ENCODE data around the gene GPHN.
"Not testable (repeated sequence)": the region's sequence is repeated elsewhere in the genome, so short reads cannot be mapped to it uniquely, and the experiment has no call there.

GPHN gene

DNA sequence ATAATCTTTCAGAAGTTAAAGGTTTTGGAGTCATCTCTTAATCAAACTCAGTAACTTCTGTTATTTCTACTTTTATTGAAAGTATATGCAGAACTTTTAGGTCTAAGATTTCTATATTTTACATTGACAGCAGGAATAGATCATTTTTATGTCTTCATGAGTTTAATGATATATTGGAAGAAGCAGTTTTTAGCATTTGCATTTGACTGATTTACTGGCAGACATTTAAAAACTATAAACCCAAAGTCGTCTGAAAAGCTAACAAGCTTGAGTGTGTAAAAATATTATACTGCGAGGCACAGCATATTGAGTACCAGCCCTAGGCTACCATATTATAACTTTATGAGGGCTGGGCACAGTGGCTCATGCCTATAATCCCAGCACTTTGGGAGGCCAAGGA lies 467.3 kb downstream of the GPHN start:
- no peak for DNase-seq

DNA sequence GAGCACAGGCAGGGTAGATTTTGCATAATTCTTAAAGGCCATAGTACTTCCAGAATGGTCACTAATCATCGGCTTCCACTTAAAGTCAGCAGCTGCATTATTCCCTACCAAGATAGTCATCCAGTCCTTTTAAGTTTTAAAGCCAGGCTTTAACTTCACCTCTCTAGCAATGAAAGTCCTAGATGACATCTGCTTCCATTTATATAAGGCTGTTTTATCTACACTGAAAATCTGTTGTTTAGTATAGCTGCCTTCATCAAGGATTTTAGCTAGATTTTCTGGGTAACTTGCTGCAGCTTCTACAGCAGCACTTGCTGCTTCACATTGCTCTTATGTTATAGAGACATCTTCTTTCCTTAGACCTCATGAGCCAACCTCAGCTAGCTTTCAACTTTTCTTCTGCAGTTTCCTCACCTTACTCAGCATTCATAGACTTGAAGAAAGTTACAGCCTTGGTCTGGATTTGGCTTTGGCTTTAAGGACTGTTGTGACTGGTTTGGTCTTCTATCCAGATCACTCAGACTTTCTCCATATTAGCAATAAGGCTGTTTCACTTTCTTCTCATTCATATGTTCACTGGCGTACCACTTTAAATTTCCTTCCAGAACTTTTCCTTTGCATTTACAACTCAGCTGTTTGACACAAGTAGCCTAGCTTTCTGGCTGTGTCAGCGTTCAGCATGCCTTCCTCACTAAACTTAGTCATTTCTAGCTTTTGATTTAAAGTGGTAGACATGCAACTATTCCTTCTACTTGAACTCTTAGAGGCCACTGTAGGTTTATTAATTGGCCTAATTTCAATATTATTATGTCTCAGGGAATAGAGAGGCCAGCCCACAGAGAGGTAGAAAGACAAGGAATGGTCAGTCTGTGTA lies 471.4 kb downstream of the GPHN start:
- DNase-seq: no peak

DNA sequence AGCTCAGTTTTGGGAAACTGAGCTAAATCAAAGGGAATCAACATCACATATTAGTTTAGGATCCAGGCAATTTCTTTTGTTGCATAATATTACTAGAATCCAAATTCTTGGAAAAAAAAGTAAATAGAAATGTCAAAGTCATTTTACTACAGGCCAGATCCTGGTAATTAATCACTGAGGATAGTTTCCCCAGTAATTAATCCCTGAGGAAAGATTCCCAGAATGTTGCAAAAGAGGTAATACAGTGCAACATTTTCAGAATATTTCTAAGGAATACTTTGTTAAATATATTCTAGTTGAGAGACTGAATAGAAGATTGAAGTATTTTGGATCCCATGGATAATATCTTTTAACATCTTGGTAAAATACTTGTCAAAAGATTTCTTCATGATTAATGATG lies 474.3 kb downstream of the GPHN start:
- DNase-seq: no peak

DNA sequence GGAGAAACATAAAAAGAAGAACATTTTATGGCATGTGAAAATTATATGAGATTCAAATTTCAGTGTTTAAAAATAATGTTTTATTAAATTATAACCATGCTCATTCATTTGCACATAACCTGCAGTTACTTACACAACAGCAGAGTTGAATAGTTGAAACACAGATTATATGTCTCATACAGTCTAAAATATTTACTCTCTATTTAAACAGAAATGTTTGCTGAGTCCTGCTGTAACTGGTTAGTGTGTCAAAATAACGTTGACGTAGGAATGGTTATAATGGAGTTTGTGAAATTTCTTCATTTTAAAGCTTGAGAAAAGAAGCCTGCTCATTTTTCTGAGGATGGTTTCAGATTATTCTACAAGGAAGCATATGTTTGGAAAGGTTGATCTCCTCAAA lies 484.8 kb downstream of the GPHN start:
- no peak for DNase-seq

DNA sequence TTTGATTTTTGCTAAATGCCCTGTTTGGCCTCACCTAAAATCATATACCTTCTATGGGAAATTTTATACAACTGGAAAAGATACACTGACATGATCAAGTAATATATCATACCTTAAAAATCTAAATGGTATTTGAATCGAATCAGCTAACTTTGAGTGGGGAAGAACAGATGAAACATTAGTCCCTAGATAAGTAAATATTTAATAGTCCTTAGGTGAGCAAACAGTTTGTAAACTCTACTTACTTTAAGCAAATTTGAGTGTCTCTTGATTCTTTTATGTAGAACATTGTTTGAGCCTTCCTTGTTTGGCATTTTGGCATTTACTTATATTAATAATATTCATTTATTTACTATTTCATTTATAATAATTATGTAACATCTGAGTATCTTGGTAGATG lies 485.6 kb downstream of the GPHN start:
- DNase-seq: no peak

DNA sequence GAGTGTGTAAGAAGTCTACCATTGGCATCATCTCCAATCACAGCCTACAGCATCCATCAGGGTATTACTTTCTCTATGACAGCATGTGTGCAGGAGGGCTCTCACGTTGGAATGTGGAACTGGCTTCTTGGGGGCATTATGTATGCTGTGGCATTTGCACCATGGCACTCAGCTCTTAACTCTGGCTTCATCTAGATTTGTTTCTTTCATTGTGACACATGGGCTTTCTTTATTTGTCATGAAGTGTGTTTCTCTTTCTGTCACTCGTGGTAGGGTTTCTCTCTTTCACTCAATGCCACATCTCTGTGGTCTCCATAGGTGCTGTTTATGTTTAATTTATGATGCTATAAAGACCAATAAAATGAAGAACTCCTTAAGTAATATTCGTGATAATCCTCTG lies 490.1 kb downstream of the GPHN start:
- no peak for DNase-seq

DNA sequence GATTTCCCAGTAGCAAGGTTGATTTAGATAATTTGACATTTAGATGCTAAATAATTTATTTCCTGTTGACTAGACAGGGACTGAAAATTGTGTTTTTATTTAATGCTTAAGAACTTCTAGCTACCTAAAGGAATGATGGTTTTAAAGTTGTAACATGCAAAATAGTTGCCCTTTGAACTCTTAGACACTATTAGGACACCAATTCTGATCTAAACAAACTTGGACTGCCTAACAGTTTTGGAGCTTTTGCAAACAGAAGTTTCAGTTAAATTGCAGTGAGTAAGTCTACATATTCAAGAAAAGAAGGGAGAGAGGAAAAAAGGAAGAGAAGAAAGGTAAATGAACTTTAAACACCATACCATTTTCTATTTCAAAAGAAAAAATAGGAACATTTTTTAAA lies 492.0 kb downstream of the GPHN start:
- no peak for DNase-seq

DNA sequence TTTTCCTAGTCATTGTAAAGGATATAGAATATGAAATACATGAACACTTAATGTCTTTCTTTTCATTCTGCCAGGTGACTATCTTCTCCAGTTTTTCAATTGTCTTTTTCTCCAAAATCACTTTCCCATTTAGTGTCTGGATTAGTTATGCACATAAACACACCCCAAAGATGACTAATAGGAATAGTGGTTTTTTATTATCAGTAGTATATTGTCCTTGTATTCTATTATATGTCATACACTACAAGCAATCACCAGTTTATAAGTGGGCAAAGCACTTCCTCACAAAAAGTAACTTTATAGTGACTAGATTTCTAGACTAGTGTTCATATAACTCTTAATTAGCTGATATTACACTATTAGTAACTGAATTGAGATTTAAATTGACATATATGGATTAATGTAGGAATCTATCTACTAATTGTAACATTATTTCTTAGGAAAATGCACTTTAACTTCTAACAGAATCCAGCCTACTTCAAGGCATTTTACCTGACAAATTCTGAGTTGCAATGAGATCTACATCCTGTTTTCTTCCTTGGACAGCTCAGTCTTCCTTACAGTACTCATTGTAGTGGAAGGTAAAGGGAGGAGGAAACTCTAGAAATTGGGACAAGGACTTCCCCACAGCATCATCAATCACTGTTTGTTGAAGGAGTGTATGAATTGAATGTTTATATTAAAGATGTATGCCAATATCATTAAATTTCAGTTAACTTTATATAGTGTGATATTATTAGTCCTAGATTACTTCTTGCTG lies 495.2 kb downstream of the GPHN start:
- no peak for DNase-seq

DNA sequence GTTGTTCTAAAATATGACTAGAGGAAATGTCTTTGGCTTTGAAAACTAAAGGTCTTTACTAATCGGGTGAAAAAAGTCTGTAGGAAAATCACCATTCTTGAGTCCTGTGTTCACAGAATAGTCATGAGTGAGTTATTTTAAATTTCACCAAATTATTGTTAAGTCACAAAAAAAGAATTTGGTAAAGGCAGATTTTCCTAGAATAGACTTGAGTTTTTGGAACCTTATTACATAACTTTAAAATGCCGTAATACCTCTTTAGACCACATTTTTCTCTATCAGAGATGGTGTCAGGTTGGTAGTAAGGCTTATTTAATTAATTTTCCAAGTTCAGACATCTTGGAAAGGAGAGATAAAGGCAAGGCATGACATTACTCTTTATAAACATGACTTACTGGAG lies 496.6 kb downstream of the GPHN start:
- no peak for DNase-seq

DNA sequence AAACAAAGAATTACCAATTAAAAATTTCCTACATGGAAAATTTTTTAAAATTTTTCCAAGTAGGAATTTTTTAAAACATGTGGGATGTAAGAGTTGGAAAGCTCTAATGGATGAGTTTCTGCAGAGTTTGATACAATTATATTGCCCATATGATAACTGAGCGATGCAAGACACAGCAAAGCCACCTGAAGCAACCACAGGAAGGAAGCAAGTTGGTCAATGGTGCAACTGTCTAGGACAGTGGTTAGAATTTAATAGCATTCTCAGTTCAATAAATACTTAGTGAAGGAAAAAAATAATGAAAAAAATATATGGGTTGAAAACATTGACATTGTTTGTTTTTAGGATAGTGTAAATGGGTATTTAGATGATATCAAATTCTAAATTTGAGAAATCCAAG lies 502.7 kb downstream of the GPHN start:
- no peak for DNase-seq

DNA sequence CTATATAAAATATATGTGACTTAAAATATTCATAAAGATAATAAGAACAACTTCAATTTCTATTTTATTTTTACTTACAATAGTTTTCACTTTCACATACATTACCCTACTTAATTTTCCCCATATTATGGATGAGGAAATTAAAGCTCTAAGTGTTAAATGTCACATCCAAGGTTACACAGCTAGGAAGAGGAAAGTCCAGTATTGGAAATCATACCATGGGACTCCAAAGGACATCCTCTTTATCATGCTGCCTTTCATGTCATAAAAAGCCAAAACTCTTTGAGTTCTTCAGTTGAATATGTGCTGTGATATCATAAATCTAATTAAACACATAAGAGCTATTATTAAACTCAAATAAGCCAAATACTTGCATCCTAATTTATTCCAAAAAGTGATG lies 508.9 kb downstream of the GPHN start:
- no peak for DNase-seq

DNA sequence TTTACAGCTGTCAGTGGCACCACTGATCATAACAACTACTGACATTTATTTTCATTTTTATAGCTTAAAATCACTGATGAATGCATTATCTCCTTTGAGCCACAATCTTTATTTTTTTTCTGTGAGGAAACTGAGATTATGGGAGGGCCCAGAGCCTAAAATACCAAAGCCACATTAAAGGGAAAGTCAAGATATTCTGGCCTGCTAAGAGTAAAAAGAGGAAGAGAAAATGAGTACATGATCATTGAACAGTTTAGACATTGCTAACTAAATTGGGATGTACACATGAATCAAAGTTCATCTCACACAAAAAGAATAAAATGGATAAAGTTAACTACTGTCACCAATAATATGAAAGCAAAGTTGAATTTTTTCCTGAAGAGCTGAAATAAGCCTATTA lies 510.8 kb downstream of the GPHN start:
- DNase-seq: no peak

DNA sequence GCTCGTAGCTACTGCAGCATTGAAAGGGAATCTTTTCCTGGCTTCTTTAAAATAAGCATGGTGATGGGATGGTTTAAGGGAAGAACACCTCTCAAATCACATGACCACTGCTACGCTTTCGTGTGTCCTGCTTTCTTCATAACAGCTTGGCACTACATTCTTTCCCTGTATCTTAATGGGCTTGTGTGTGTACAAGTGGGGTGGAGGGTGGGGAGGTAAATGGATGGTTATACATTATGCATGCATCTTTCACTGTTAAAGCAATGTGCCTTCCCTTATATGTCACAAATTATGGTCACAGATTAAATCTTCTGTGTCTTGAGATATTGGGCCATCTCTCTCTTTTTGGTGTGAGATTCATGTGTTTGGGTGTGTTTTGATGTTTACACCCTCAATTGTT lies 511.8 kb downstream of the GPHN start:
- no peak for DNase-seq

DNA sequence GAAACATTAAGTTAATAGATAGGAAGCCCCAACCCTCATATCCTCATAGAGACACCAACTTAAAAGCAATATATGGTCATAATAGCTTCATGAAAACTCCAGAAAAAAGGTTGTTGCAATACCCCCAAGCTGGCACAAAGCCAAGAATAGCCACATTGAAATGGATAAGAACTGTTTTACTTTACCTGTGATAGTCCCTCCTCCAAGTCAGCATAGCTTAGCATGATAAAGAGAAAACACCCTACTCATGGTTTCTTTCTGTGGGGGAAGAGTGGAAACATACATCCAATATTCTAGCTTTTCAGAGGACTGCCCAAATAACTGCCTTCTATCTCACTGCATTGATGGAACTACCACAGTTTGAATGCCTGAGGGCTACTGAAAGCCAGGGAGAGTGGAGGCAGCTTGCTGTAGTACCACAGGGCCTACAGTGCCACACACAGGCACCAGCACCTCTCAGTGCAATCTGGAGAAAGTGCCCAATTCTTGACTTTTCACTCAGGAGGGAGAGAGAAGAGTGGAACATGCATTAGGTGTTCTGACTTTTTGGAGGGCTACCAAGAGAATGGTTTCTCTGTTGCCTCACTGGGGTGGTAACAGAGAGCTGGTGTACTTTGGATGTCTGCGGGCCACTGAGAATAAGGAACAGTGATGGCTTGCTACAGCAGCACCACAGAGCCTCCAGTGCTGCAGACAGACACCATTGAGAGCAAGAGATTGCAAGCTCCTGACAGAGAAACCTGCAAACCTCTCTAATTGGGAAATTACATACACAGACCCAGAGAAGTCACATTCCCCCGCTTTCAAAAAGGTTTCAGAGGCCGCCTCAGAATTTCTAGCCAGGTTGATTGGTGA lies 524.2 kb downstream of the GPHN start:
- no peak for DNase-seq

DNA sequence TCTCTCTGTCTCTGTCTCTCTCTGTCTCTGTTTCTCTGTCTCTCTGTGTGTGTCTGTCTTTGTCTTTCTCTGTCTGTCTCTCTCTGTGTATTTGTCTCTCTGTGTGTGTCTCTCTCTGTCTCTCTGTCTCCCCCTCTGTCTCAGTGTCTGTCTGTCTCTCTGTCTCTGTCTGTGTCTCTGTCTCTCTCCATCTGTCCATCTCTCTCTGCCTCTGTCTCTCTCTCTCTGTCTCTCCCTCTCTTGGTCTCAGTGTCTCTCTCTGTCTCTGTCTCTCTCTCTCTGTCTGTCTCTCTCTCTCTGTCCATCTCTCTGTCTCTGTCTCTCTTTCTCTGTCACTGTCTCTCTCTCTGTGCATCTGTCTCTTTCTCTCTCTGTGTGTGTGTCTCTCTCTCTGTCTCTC lies 537.5 kb downstream of the GPHN start:
- no peak for DNase-seq

DNA sequence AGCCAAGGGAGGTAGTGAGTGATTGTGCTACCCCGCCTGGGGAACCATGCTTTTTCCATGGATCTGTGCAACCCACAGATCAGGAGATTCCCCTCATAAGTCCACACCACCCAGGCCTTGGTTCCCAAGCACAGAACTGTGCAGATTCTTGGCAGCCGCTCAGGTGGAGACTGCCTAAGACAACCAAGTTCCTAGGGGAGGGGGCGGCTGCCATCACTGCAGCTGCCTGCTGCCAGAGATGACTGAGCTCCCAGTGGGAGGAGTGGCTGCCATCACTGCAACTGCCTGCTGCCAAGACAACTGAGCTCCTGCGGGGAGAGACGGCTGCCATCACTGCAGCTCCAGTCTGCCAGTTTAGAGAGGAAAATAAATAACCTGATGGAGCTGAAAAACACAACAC lies 542.9 kb downstream of the GPHN start:
- DNase-seq: no peak

DNA sequence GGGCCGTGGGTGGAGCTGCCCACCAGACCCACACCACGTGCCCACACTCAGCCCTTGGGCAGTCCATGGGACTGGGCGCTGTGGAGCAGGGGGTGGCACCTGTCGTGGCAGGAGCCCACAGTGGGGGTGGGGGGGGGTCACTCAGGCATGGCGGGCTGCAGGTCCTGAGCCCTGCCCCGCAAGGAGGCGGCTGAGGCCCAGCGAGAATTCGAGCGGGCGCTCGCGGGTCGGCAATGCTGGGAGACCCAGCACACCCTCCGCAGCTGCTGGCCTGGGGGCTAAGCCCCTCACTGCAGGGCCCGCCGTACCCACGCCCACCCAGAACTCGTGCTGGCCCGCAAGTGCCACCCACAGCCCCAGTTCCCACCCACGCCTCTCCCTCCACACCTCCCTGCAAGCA lies 548.7 kb downstream of the GPHN start:
- no peak for DNase-seq

DNA sequence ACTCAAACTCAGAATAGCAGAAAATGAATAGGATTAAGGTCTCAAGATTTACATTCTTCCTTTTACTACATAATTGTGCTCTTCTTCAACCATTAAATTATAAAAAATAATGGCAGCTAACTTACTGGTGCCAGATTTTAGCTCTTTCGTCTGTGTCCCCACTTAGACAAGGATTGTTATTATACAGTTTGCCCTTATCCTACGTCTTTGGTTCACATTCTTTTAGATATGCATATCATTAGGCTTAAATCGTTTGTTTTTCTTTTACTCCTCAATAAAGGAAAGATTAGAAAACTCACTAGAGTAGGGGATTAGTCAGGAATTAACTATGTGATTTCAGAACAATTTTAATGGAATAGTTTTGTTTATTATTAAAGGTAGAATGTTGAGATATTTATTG lies 551.6 kb downstream of the GPHN start:
- DNase-seq: no peak

DNA sequence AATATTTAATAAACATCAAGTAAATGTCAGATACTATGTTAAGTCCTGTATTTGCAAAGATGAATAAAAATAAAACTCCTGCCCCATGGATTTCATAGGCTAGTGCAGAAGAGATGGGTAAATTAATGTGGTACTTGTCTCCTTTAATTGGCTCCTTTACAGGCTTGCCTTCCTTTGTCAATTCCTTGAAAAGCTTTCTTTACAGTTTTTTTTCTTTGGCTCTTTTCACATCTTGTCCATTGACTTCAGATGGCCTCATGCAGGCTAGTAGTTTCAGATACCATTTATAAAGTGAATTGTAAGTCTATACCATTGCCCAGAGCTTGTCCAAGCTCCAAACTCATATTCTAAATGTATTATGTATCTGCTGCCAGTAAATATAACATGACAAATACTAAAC lies 552.6 kb downstream of the GPHN start:
- DNase-seq: no peak

DNA sequence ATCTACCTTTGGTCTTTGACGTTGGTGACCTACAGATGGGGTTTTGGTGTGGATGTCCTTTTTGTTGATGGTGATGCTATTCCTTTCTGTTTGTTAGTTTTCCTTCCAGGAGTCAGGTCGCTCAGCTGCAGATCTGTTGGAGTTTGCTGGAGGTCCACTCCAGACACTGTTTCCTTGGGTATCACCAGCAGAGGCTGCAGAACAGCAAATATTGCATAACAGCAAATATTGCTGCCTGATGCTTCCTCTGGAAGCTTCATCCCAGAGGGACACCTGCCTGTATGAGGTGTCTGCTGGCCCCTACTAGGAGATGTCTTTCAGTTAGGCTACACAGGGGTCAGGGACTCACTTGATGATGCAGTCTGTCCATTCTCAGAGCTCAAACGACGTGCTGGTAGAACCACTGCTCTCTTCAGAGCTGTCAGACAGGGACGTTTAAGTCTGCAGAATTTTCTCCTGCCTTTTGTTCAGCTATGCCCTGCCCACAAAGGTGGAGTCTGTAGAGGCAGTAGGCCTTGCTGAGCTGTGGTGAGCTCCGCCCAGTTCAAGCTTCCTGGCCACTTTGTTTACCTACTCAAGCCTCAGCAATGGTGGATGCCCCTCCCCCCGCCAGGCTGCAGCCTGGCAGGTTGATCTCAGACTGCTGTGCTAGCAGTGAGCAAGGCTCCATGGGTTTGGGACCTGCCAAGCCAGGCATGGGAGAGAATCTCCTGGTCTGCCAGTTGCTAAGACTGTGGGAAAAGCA lies 559.3 kb downstream of the GPHN start:
- DNase-seq: not testable (repeated sequence)

DNA sequence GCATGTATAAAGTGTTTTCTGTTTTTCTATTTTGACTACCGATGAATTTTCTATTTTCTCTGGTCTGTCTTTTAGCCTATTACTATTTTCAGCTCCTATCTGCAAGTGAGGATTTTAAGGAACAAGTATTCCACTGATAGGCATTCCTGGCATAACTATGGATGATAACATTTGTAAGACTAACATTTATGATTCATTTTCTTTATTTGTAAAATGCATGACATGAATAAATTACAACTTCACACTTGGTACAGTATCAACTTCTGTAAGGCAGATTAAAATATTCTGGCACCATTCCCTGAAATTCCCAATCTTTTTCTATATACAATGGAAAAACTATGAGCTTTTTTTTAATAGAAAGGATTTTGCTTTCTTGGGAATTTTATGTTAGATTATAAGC lies 560.3 kb downstream of the GPHN start:
- no peak for DNase-seq

DNA sequence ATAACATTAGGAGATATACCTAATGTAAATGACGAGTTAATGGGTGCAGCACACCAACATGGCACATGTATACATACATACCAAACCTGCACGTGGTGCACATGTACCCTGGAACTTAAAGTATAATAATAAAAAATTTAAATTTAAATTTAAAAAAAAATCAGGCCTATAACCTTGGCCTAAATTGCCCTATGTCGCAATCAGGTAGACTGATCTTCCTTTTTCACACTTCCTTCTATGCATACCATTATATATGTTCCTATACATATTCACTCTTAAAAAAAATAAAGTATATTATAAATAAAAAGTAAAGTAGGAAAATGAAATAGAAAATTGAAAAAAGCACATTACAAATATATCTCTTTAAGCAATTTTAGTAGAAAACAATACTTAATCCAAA lies 563.6 kb downstream of the GPHN start:
- no peak for DNase-seq

DNA sequence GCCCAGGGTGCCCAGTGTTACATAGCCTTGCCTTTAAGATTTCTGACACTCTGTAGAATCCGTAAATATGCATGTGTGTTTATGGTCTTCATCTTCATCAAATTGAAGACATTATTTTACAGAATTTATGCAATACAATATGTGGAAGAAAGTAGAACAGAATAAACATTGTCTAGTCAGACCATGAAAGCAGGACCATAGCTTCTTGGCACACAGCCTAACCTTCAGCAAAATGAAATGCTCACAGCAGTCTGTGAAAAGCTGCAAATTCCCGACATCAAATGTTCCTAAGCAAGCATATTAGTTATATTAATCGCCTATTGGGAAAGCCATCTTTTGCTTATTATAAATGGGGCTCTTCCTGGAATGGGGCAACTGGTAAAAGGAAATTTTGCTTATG lies 570.0 kb downstream of the GPHN start:
- no peak for DNase-seq
